Vagina (tissue), 2 donors: ENCODE measurements around the gene PADI2.

Source experiments
- POLR2A ChIP-seq, 2 donors: fragments of 450-650 bp; IDR thresholded peaks; one replicate each; pipeline ENCODE4 v1.6.1; 2017; ENCODE audit warnings: antibody characterized with exemption in 2 of 2, mild to moderate bottlenecking in 2 of 2, moderate library complexity in 2 of 2
- TF ChIP-seq, protein P1 (sequence below), 3 experiments: fragments of 450-650 bp in 2 of 3; fragments of 200-600 bp in 1 of 3; sonication (generic) in 1 of 3; IDR thresholded peaks; one replicate each; pipeline ENCODE4 v1.5.1; 2017 to 2019; ENCODE audit warnings: antibody characterized with exemption in 3 of 3, mild to moderate bottlenecking in 2 of 3, moderate library complexity in 2 of 3

DNA sequence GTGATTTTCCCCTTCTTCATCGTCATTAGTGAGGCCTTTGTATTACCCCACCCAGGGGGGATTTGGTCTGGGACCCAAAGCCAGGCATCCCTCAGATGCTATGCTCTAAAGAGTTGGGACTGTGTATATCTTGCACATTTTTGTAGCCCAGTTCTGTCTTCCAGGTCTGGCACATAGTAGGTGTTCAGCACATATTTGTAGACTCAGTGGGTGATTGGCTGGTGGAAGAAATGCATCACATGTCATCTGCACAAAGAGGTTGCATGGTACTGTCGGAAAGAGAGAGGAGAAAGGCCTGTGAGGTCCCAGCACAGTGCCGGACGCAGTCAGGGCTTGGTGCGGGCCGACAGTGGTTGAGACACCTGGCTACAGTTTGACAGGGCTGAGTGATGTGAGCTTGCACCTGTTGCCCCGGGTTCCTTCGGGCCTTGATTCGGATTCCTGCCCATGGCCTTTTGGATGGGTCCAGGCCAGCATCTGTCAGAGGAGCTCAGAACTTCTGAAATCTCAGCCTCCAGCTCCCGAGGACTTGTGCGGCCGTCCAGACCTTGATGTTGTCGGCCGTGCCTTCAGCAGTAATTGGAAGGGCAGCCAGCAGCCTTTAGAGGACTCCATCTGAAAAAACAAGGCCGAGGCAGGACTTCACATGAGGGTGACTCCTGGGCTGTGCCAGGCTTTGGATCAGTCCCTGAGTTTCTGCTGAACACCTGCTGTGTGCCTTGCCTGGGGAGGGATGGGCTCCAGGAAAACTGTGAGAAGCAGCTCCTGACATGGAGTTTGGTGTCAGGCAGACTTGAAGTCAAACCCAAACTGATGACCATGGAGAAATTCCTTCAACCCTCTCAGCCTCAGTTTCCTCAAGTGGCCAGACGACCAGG, 44.8 kb upstream of the PADI2 start:
- TF ChIP-seq, protein P1, sequence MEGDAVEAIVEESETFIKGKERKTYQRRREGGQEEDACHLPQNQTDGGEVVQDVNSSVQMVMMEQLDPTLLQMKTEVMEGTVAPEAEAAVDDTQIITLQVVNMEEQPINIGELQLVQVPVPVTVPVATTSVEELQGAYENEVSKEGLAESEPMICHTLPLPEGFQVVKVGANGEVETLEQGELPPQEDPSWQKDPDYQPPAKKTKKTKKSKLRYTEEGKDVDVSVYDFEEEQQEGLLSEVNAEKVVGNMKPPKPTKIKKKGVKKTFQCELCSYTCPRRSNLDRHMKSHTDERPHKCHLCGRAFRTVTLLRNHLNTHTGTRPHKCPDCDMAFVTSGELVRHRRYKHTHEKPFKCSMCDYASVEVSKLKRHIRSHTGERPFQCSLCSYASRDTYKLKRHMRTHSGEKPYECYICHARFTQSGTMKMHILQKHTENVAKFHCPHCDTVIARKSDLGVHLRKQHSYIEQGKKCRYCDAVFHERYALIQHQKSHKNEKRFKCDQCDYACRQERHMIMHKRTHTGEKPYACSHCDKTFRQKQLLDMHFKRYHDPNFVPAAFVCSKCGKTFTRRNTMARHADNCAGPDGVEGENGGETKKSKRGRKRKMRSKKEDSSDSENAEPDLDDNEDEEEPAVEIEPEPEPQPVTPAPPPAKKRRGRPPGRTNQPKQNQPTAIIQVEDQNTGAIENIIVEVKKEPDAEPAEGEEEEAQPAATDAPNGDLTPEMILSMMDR (IDR thresholded peaks at IDR 0.05), result no peak
- no peak for TF ChIP-seq POLR2A (IDR thresholded peaks at IDR 0.05)
